ENCODE data around the gene KLHL40.
"Not testable (repeated sequence)": the region's sequence is repeated elsewhere in the genome, so short reads cannot be mapped to it uniquely, and the experiment has no call there.

KLHL40 gene

GRCh38 chr3:42705962-42706585, 20.7 kb downstream of the KLHL40 start:
- DNase-seq = no peak

- no peak for DNase-seq
These were observed 21.6 kb downstream of the KLHL40 start for GRCh38 chr3:42706721-42707619.

GRCh38 chr3:42707620-42708355, 22.5 kb downstream of the KLHL40 start:
- no peak for DNase-seq

GRCh38 chr3:42708611-42709151, 23.3 kb downstream of the KLHL40 start:
- DNase-seq = no peak

- no peak for DNase-seq
These were observed 24.3 kb downstream of the KLHL40 start for GRCh38 chr3:42709621-42710020.

GRCh38 chr3:42710323-42711021, 25.1 kb downstream of the KLHL40 start:
- no peak for DNase-seq

- no peak for DNase-seq
These were observed 26.4 kb downstream of the KLHL40 start for GRCh38 chr3:42711491-42712343.

- no peak for DNase-seq
These were observed 27.0 kb downstream of the KLHL40 start for GRCh38 chr3:42712344-42712648.

- DNase-seq = no peak
These were observed 27.5 kb downstream of the KLHL40 start for GRCh38 chr3:42712688-42713372.

GRCh38 chr3:42713747-42714146, 28.4 kb downstream of the KLHL40 start:
- DNase-seq = no peak

GRCh38 chr3:42714171-42714852, 29.0 kb downstream of the KLHL40 start:
- DNase-seq = no peak

GRCh38 chr3:42717306-42717705, 32.0 kb downstream of the KLHL40 start:
- DNase-seq = no peak

GRCh38 chr3:42718338-42718737, 33.0 kb downstream of the KLHL40 start:
- DNase-seq = no peak

- DNase-seq = no peak
These were observed 33.7 kb downstream of the KLHL40 start for GRCh38 chr3:42719002-42719401.

GRCh38 chr3:42720126-42720525, 34.8 kb downstream of the KLHL40 start:
- no peak for DNase-seq

- no peak for DNase-seq
These were observed 36.4 kb downstream of the KLHL40 start for GRCh38 chr3:42721690-42722089.

GRCh38 chr3:42722442-42722841, 37.1 kb downstream of the KLHL40 start:
- not testable (repeated sequence) for DNase-seq

GRCh38 chr3:42723219-42723618, 37.9 kb downstream of the KLHL40 start:
- no peak for DNase-seq

GRCh38 chr3:42725454-42725853, 40.1 kb downstream of the KLHL40 start:
- DNase-seq = no peak

GRCh38 chr3:42728056-42728455, 42.7 kb downstream of the KLHL40 start:
- DNase-seq = no peak
